Limb (tissue), 2 donors: ENCODE results near the gene TNN.

ENCODE experiments used
- DNase-seq, 2 donors: peaks; one replicate each; pipeline ENCODE4 v3.0.0-alpha.2; 2016; ENCODE audit errors: extremely low spot score in 2 of 2

TNN gene

DNA sequence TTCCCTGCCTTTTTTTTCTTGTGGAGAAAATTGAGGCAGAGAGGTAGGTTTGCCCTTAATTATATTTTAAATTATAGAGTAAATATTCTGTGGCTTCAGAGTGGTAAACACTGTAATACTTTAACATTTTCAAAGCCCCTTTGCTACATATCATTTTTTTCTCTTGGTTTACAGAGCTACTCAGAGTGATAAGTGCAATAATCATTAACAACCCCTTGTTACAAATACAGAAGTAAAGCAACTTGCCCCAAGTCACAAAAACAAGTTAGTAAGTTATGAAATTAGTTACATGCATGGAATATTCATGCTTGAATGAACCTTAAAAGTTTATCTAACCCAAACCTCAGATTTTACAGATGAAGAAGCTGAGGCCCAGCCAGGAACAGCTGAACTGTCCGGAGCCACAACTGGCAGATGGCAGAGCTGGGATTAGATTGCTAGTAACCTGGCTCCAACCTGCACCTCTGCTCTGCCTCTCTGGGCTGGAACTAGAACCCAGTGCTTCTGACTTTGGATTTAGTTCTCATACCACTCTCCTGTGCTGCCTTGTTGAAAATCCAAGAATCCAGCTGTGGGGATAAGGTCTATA is 48.7 kb downstream of the TNN start:
- DNase-seq: no peak

DNA sequence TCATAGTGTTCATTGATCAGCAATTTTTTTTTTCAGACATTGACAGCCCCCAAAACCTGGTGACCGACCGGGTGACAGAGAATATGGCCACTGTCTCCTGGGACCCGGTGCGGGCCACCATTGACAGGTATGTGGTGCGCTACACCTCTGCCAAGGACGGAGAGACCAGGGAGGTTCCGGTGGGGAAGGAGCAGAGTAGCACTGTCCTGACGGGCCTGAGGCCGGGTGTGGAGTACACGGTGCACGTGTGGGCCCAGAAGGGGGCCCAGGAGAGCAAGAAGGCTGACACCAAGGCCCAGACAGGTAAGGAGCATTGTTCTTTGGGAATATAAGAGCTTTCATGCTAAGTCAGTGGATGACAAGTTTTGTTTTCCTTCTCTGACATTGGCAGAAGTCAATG is 49.3 kb downstream of the TNN start:
- DNase-seq: no peak

DNA sequence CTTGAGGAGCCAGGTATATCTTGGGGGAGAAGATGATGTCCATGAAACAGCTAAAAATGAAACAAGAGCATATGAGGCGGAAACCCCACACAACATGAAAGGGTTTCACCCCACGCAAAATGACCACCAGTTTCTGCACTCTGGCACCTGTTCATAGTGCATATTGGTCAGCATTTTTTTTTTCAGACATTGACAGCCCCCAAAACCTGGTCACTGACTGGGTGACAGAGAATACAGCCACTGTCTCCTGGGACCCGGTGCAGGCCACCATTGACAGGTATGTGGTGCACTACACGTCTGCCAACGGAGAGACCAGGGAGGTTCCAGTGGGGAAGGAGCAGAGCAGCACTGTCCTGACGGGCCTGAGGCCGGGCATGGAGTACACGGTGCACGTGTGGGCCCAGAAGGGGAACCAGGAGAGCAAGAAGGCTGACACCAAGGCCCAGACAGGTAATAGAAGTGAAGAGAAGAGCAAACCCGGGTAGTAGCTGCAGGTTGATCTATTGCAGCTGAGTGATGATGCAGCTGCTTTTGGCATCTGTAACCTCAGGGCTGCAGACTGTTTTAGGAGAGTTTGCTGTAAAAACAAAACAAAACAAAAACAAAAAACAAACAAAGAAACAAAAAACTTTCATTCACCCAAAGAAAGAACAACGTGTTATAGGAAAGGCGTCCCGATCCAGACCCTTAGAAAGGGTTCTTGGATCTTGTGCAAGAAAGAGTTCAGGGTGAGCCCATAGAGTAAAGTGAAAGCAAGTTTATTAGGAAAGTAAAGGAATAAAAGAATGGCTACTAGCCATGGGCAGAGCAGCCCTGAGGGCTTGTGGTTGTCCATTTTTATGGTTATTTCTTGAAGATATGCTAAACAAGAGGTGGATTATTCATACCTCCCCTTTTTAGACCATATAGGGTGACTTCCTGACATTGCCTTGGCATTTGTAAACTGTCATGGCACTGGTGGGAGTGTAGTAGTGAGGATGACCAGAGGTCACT is 51.0 kb downstream of the TNN start:
- no peak for DNase-seq

DNA sequence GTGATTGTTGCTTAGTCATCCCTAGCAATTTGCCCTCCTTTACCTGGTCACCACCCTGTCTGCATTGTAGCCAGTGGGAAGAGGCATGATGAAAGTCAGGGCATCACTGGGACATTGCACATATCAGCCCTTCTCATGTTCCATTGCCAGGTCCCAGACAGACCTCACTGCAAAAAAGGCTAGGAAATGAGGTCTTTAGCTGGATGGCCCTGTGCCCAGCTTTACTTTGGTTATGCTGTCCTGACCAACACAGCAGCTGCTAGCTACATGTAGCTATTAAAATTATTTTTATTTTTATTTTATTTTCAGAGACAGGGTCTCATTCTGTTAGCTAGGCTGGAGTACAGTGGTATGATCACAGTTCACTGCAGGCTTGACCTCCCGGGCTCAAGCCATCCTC is 52.9 kb downstream of the TNN start:
- DNase-seq: no peak

DNA sequence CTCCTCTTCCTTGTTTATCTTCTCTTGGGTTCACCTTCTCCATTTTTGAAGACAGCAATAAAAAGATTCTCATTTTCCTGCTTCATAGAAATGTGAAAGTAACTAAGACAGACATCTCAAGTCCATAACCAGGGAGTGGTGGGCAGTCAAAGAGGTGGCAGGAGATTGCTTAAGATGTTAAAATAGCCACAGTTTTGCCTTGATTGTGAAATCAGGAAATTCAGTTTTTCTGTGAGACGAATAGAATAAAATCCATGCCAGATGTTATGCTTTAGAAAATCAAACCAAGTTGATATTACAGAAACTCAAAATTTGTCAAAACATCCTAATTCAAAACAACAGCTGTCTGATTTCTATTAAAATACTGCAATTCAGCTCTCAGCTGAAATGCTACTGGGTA is 57.2 kb downstream of the TNN start:
- no peak for DNase-seq

DNA sequence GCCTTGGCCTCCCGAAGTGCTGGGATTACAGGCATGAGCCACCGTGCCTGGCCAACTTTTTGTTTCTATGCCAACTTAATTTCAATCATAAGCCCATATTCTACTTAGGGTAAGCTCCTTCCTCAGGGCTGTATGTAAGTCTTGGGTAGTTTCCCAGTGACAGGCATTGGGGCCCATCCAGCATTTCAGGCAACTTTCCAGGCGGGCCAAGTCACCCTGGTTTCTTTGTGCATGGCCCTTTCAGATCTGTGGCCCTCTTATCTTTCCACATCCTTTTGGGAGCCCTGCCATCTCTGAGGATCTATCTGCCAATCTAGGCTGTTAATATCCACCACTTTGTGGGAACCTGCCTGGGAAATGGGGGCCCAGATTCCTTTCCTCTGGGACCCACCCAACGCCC is 58.7 kb downstream of the TNN start:
- DNase-seq: no peak

DNA sequence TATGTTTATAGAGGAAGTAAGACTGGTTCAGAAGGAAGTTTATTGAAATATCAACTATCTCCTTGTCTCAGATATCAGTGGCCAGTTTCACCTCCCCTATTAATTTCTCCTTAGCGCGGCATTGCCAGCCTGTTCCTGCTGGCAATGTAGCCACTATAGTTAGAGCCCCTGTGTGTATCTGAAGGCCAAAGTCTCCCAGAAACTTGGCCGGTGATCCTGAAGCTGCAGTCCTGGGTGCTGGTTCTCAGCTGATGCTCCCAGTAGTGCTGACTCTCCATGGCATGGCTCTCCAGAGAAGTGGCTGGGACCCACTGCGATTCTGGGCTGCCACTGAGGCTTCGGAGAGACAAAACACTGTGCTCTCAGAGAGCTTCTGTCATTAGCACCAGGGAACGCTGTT is 59.9 kb downstream of the TNN start:
- no peak for DNase-seq

DNA sequence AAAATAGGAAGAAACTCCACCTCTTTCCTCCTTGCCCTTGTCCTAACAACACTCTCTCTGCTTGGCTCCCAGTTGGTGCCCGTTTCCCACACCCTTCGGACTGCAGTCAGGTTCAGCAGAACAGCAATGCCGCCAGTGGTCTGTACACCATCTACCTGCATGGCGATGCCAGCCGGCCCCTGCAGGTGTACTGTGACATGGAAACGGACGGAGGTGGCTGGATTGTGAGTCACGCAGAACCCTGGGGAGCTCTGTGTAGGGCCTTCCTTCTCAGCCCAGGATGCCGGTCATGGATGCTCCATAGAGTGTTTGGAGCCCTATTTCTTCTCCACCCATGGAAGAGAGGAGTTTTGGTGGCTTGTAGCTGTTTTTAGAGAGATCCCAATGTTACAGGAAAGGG is 60.9 kb downstream of the TNN start:
- no peak for DNase-seq

DNA sequence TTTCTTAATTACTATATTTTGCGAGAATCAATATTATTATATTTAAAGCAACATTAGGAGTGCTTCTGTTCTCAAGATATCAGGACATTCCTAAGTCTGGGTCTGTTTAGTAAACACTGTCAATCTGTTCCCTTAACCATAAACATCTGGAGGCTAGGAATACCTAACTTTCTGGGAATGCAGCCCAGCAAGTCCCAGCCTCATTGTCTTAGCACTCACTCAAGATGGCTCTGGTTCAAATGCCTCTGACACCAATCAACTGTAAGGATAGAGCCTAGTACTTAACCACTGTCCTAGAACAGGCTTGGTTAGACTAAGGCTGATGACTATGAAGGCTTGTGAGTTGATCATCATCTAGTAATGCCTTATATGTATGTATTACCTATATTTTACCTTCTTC is 61.5 kb downstream of the TNN start:
- peak in 1 of 2 donors; percentile 55 for DNase-seq

DNA sequence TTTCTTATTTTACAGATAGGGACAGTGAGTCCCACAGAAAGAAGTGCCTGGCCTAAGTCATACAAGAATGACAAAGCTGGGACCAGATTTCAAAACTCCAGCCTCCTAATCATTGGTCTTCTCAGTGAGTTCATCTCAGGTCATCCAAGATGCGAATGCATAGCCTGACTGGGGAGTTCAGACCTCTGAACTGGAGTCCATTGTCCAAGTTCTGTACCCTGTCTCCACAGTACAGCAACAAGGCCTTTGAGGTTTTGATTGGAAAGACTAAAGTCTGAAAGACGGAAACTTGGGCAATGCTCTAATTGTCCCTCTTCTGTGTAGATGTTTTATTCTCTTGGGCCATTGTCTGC is 62.0 kb downstream of the TNN start:
- DNase-seq: no peak

DNA sequence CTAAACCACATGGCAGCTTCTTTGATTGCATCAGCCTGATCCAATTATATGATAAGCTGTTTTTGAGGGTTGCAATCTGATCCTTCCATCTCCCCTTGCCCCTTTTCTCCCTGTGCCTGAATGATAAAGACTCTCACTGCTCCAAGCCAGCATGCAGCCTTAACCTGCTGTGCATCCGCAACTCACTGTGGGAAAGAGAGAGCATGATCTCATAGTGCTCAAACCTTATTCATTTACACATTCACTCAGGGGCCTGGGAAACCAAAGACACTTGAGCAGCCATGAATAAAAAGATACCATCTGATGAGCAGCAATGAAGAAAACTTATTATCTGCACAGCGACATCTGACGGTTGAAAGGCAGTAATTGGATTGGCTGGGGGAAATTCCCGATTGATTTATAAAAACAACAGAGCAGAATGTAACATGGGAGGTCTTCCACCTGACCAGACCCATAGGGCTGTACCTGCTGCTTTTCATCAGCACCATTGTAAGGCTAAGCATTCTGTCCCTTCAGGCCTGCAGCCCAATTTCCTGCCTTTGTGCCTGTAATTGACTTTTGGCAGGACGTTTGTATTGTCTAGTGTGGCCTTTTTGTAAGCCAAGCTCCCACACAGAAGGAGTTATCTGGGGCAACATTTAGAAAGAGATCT is 62.5 kb downstream of the TNN start:
- DNase-seq: no peak

DNA sequence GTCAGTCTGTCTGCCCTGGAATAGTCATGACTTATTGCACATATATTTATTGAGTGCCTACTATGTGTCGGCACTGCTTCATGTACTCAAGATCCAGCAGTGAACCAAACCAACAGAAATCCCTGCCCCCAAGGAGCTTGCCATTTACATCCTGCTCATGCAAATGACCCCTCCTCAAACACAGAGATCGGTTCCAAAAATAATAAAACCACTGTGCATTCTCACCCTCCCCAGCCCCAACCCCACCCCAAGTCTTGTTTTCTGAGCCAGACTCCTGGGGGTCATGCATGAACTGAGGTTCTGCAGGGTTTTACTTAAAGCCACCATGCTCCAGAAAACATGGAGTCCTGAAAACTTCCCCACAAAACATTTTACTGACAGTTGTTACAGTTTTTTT is 63.0 kb downstream of the TNN start:
- no peak for DNase-seq

DNA sequence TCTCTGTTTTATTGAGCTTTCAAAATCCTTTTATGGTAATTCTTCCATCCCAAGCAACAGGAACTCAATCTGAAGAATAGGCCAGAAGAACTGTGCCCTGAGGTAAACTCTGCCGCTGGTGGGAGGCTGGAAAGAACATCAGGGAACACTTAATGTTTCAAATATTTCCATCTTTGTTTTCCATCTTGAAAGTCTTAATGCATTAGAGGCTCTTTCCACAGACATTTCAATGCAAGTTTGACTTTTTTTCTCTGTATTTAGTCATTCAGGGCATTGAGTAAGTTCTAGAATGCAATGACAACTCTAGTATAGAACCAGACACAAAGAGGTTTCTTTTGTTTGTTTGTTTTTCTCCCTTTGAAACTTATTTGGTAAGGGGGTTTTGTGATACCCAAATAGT is 63.5 kb downstream of the TNN start:
- DNase-seq: no peak

DNA sequence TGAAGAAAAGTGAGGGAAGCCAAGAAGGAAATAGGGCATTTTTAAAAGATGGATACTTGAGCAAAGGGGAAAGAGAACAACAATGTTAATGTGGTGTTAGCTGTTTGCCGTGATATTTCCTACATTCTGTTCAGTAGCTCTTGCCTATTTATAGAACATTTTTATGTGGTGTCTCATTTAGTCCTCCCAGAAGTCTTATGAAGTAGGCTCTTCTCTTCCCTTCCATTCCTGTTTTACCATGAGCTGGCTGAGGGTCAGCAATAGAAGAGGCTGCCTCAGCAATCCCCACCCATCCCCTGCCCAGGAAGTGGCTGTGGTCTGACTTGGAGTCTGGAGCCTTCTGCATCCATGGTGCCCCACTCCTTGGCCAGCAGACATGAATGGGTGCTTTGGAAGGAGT is 64.8 kb downstream of the TNN start:
- no peak for DNase-seq

DNA sequence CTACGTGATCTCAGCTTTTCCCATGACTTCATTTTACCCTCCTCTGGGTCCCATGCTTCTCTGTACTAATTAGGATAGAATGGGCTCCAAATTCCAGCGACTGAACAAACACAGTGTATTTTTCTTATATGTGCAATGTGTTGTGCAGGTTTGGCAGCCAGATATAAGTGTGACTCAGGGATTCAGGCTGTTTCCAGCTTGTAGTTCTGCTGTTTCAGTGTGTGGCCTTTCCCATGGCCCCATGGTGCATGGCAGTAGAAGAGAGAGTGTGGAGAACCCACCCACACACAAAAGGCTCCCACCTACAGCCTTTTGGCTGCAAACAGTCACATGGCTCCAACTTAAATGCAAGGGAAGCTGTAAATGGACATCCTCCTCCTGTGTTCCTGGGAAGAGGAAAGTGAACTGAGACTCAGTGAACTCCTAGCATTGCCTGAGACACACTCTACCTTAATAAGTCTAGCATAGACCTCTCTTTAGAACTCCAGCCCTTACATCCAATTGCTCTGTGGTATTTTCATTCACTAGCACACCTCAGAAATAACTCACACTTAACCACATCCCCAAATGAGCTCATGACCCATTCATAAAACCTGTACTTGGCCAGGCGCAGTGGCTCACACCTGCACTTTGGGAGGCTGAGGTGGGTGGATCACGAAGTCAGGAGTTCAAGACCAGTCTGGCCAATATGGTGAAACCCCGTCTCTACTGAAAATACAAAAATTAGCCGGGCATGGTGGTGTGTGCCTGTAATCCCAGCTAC is 66.2 kb downstream of the TNN start:
- DNase-seq: no peak

DNA sequence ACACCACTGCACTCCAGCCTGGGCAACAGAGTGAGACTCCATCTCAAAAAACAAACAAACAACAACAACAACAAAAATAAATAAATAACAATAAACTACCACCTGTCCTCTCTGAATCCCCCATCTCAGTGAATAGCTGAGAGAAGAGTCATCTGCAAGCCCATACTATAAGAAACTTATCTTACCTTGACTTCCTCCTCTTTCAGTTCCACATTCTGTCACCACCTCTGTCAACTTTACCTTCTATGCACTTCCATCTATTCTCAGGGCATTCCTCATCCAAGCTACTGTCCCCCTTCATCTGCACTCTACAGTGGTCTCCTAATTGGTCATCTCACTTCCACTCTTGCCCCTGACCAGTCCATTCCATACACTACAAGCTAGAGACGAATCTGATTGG is 66.9 kb downstream of the TNN start:
- DNase-seq: no peak

DNA sequence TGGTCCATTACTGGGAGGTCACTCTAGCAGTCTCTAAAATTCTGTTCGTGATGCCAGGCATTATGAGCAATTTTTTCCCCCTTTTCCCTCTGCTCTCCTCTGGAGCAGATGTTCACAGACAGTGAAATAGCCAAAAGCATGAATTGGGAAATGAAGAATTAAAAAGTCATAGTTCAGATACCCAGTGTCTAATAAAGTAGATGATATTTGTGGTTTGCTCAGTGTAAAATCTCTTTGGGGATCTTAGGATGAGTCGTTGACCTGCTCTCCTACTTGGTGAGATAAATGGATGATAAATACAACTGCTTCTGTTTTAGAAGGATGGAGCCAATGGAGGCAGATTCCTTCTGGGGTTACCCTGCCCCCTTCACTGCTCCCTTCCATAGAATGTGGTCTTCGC is 68.6 kb downstream of the TNN start:
- no peak for DNase-seq

DNA sequence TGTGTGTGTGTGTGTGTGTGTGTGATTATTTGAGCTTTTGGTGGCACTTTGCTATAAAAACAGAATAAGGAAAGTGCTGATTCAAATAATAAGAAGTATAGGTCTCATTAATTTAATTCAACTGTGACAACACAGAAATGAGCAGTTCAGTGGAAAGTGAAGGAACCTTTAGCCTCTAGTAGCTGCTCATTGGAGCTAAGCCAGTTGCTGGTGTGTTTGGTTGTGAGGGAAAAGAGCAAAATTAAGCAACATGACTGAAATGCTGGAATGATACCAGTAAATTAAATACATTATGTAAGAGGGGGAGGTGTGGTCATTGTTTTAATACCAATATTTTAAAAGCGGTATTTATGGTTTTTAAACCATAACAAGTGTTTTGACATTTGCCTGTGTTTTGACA is 69.7 kb downstream of the TNN start:
- DNase-seq: no peak

DNA sequence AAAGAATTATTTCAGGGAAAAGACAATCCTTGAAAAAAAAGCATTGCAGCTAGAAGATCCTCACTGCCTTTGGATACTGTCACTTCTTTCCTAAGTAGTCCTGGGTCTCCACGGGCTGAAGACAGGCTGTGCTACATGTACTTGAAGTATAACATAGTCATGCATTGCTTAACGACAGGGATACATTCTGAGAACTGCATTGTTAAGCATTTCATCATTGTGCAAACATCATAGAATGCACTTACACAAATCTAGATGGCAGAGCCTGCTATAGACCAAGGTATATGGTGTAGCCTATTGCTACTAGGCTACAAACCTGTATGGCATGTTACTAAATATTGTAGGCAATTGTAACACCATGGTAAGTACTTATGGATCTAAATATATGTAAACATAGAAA is 70.9 kb downstream of the TNN start:
- DNase-seq: no peak

DNA sequence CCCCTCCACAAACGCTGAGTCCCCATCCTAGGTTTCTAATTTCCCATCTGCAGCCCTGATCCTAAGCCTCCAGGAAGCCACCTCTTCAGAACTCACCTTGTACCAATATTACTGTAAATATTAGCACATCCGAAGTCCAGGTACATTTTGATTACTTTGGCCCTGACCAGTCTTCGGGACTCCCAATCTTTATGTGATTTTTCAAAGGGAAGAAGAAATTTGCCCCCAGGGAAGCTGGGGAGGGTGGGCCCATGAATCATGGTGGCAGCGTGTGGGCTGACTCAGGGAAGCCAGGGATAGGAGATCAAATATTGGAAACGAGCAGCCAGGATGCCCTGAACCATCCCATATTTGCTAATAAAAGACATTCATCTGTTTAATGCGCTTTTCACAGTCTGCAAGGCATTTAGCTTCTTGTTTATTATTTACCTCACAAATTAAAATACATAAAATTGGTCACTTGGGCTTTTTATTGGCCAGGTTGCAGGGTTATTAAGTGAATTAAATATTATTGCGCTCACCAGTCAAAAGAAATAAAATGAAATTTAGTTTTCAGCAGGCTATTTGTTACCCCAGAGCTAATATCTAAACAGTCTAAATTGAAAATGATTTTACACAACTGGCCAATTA is 78.4 kb downstream of the TNN start:
- DNase-seq: no peak

DNA sequence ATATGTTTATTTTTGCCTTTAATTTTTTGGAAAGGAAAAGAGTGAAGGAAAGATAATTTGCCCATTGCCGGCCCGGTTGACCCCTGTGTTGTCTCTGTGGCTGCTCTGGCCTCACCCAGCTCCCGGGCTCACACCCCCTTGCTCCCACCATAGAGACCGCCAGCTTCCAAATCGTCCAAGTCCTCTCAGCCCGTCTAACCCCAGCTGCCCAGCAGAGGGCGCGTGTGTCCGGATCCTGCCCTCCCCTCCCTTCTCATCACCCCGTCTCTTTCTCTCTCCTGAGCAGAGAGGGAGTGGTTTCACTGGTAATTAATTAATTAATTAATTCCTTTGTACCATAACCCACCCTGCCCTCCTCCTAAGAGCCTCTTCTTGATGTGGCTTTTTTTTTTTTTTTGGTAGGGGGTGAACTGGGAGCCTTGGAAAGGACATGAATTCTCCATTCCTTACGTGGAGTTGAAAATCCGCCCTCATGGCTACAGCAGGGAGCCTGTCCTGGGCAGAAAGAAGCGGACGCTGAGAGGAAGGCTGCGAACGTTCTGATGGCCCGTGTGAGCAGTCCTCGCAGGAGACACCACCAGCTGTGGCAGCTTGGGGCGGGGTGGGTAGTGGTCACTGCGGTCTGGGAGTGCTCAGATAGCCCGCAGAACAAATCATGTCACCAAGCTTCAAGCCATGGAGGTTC is 79.0 kb downstream of the TNN start:
- DNase-seq: peak; percentile 68 to 87
